ENCODE results near the gene STARD9.
A peak's percentile ranks its signal among the peaks of the same experiment; 100 is the strongest.
"Not testable (repeated sequence)": the region's sequence is repeated elsewhere in the genome, so short reads cannot be mapped to it uniquely, and the experiment has no call there.

The STARD9 gene

GRCh38 chr15:42575188-42576039 lies at the start of gene STARD9:
Gene STARD9 (plus strand): TSS chr15:42575606. CDS start chr15:42575716, 110 bp downstream.
- peak; percentile 96 to 97 for DNase-seq

GRCh38 chr15:42528970-42529369 lies 46.4 kb upstream of the STARD9 start:
- DNase-seq = no peak

GRCh38 chr15:42533246-42533645 lies 42.2 kb upstream of the STARD9 start:
- DNase-seq = no peak

- DNase-seq = no peak
Observed at GRCh38 chr15:42544853-42545629, 30.4 kb upstream of the STARD9 start.

GRCh38 chr15:42547918-42548248 lies 27.5 kb upstream of the STARD9 start:
- no peak for DNase-seq

GRCh38 chr15:42548249-42549031 lies 27.0 kb upstream of the STARD9 start, which contains the start of the genes HAUS2 and LRRC57:
Gene HAUS2 (plus strand): TSS chr15:42548838. CDS start chr15:42548873, 35 bp downstream.
Gene LRRC57 (minus strand): TSS chr15:42548793. CDS start chr15:42548434, 359 bp downstream.
- DNase-seq = peak; percentile 90 to 92

- DNase-seq = peak in 1 of 2 experiments; percentile 10
Observed at GRCh38 chr15:42549032-42549491, 26.3 kb upstream of the STARD9 start.

- DNase-seq = no peak
Observed at GRCh38 chr15:42549741-42550392, 25.5 kb upstream of the STARD9 start.

- DNase-seq = no peak
Observed at GRCh38 chr15:42553554-42553953, 21.9 kb upstream of the STARD9 start.

GRCh38 chr15:42556550-42557207 lies 18.7 kb upstream of the STARD9 start:
- not testable (repeated sequence) for DNase-seq

- no peak for DNase-seq
Observed at GRCh38 chr15:42558739-42559138, 16.7 kb upstream of the STARD9 start.

GRCh38 chr15:42576040-42576594 lies 711 bp downstream of the STARD9 start:
- DNase-seq = no peak

- no peak for DNase-seq
Observed at GRCh38 chr15:42576776-42577175, 1.4 kb downstream of the STARD9 start.

- DNase-seq = no peak
Observed at GRCh38 chr15:42577514-42578031, 2.2 kb downstream of the STARD9 start.

- DNase-seq = no peak
Observed at GRCh38 chr15:42578984-42579537, 3.7 kb downstream of the STARD9 start.

GRCh38 chr15:42581272-42581730 lies 5.9 kb downstream of the STARD9 start:
- peak; percentile 78 to 81 for DNase-seq

- no peak for DNase-seq
Observed at GRCh38 chr15:42582569-42583375, 7.4 kb downstream of the STARD9 start.

GRCh38 chr15:42584031-42584765 lies 8.8 kb downstream of the STARD9 start:
- DNase-seq = no peak

GRCh38 chr15:42590619-42591237 lies 15.3 kb downstream of the STARD9 start:
- DNase-seq = no peak

Measured in activated CD4-positive, alpha-beta T cell treated with anti-CD3 and anti-CD28 coated beads, Interleukin-2, amount 50 U/mL, for 48 hours (primary cell).